B cell (primary cell): ENCODE measurements around the gene ALKBH5. TPM values are rescaled to one million over a fixed set of nuclear protein-coding genes. Genes with fewer than 3 reads are reported as not detected.

Experiments
- ATAC-seq: fragments of 200-7000 bp; cut with Tn5 transposase; one replicate; pipeline ENCODE4 v1.10.0; 2021; ENCODE audit warnings: low read depth, mild to moderate bottlenecking, moderate number of reproducible peaks, moderate library complexity
- CTCF ChIA-PET: fragments of 350-600 bp; sonication (Branson Sonifier 250); formaldehyde crosslinking; loops from one replicate; lab custom pipeline; 2021; ENCODE audit warnings: antibody characterized with exemption, inconsistent platforms; lab: Charles Lee
- POLR2A ChIA-PET: fragments of 350-600 bp; sonication (Branson Sonifier 250); formaldehyde crosslinking; loops from one replicate; lab custom pipeline; 2021; ENCODE audit warnings: antibody characterized with exemption; lab: Charles Lee
- DNase-seq: peaks from one replicate; pipeline ENCODE4 v3.0.0; 2013
- H2AFZ ChIP-seq: 2 replicates; pipeline ENCODE4 v1.6.1; 2012; ENCODE audit warnings: mild to moderate bottlenecking, low read depth, low read length; ENCODE audit not compliant: insufficient read depth, poor library complexity, severe bottlenecking
- H3K27ac ChIP-seq, 2 donors: 1 replicate in 1 of 2; 2 replicates in 1 of 2; pipeline ENCODE4 v1.5.1; 2012 to 2013; ENCODE audit warnings: low read length in 2 of 2, mild to moderate bottlenecking in 2 of 2, moderate library complexity in 1 of 2
- H3K27me3 ChIP-seq, 4 experiments: fragments of 200-600 bp in 1 of 4; sonication (generic) in 1 of 4; replicated peaks in 1 of 4; 1 replicate in 2 of 4; 2 replicates in 2 of 4; pipeline versions ENCODE4 v1.6.1 to v1.7.0; 2013 to 2016; ENCODE audit warnings: low read length in 3 of 4, mild to moderate bottlenecking in 2 of 4, mixed read lengths in 1 of 4, moderate library complexity in 1 of 4; ENCODE audit not compliant: insufficient read depth in 4 of 4, control insufficient read depth in 3 of 4; ENCODE audit errors: control extremely low read depth in 1 of 4
- H3K36me3 ChIP-seq, 2 experiments: replicated peaks in 1 of 2; 1 replicate in 1 of 2; 2 replicates in 1 of 2; pipeline versions ENCODE4 v1.6.1 to v1.7.1; 2013; ENCODE audit warnings: low read length in 1 of 2; ENCODE audit not compliant: insufficient read depth in 2 of 2, control insufficient read depth in 1 of 2; ENCODE audit errors: control extremely low read depth in 1 of 2, extremely low read depth in 1 of 2
- H3K4me1 ChIP-seq, 2 donors: fragments of 200-600 bp in 1 of 2; sonication (generic) in 1 of 2; 1 replicate in 1 of 2; 2 replicates in 1 of 2; pipeline versions ENCODE4 v1.5.1 to v1.6.1; 2013 to 2017; ENCODE audit warnings: low read length in 2 of 2; ENCODE audit not compliant: control insufficient read depth in 2 of 2, insufficient read depth in 2 of 2
- H3K4me2 ChIP-seq: replicated peaks from 2 replicates; pipeline ENCODE3; 2012; ENCODE audit warnings: mild to moderate bottlenecking, low read depth, low read length; ENCODE audit not compliant: poor library complexity, severe bottlenecking
- H3K4me3 ChIP-seq, 5 experiments: fragments of 200-600 bp in 1 of 5; sonication (generic) in 1 of 5; 1 replicate in 3 of 5; 2 replicates in 2 of 5; pipeline versions ENCODE4 v1.5.1 to v1.7.0; 2011 to 2016; ENCODE audit warnings: low read length in 4 of 5, mild to moderate bottlenecking in 4 of 5, low read depth in 2 of 5, control low read depth in 1 of 5, moderate library complexity in 1 of 5; ENCODE audit not compliant: insufficient read depth in 1 of 5; ENCODE audit errors: control extremely low read depth in 1 of 5, extremely low read depth in 1 of 5
- H3K79me2 ChIP-seq: fragments of 200-600 bp; sonication (generic); one replicate; pipeline ENCODE4 v1.6.0; 2016; ENCODE audit warnings: low read length; ENCODE audit not compliant: control insufficient read depth, insufficient read depth
- H3K9ac ChIP-seq: fragments of 200-600 bp; sonication (generic); 2 replicates; pipeline ENCODE4 v1.6.1; 2017; ENCODE audit warnings: mild to moderate bottlenecking, low read length, moderate library complexity
- H3K9me3 ChIP-seq, 3 donors: one replicate each; pipeline versions ENCODE4 v1.6.1 to v1.7.1; 2013; ENCODE audit warnings: low read length in 2 of 3; ENCODE audit not compliant: control insufficient read depth in 2 of 3, insufficient read depth in 1 of 3; ENCODE audit errors: control extremely low read depth in 1 of 3
- H4K20me1 ChIP-seq: 2 replicates; pipeline ENCODE4 v1.6.0; 2012; ENCODE audit warnings: mild to moderate bottlenecking, low read length; ENCODE audit not compliant: insufficient read depth, control insufficient read depth, poor library complexity, severe bottlenecking
- H3K27ac Mint-ChIP-seq: one replicate; pipeline ENCODE4 v1.8.0; 2021; ENCODE audit warnings: mixed read lengths
- H3K27me3 Mint-ChIP-seq: one replicate; pipeline ENCODE4 v1.8.0; 2021; ENCODE audit warnings: mixed read lengths
- H3K4me1 Mint-ChIP-seq: one replicate; pipeline ENCODE4 v1.8.0; 2021; ENCODE audit warnings: mixed read lengths
- H3K4me3 Mint-ChIP-seq: one replicate; pipeline ENCODE4 v1.8.0; 2021; ENCODE audit warnings: mixed read lengths
- H3K9me3 Mint-ChIP-seq: one replicate; pipeline ENCODE4 v1.8.0; 2022; ENCODE audit warnings: mixed read lengths; ENCODE audit not compliant: insufficient read depth
- CTCF ChIP-seq: fragments of 200-600 bp; IDR thresholded peaks from one replicate; pipeline ENCODE4 v1.8.0; 2022; ENCODE audit warnings: antibody characterized with exemption, mild to moderate bottlenecking
- EZH2 ChIP-seq: IDR thresholded peaks from 2 replicates; pipeline ENCODE4 v1.6.1; 2012; ENCODE audit warnings: borderline replicate concordance, low read depth, mild to moderate bottlenecking, moderate library complexity, low read length; ENCODE audit not compliant: insufficient read depth, poor library complexity, severe bottlenecking
- WGBS: methylation state at CpG from one replicate; pipeline ENCODE4 v1.1.5; 2013; ENCODE audit warnings: missing lambda C conversion rate; ENCODE audit not compliant: insufficient coverage; 5-methylcytosine and 5-hydroxymethylcytosine counted together
- intact Hi-C: fragments of 100-400 bp; cut with micrococcal nuclease; formaldehyde crosslinking; loops from one replicate; pipeline ENCODE4 v1.10.0; 2022
- polyA plus RNA-seq: library from polyadenylated mRNA; depleted of rRNA; stranded (reverse); fragments of >200 nt; gene quantifications from 2 replicates; pipeline ENCODE4 v1.2.3, GENCODE V29; 2012
- total RNA-seq, 2 donors: library from RNA; stranded (reverse); fragments of 120-200 nt in 1 of 2; gene quantifications; 1 replicate in 1 of 2; 2 replicates in 1 of 2; pipeline versions ENCODE4 v1.2.3 to v1.2.4, GENCODE V29; 2013 to 2022

The ALKBH5 gene
- total and polyA plus RNA-seq, 2 donors (not counting 1 experiment from before 2014, with no cell fraction given), result 63.3 to 104 TPM

- ChIA-PET POLR2A (no interaction called here), CTCF (interaction anchor here (0.7 to 2.2 kb wide), 9 partner anchors 10 to 78 kb away, joined by 3 to 6 read pairs (median 4); no protein-coding TSS in a partner anchor)
- H3K4me3 ChIP-seq, result no peak overlapping the region
- no peak overlapping the region for H3K4me3 Mint-ChIP-seq
- no peak for TF ChIP-seq CTCF
- TF ChIP-seq EZH2, result no peak
- H3K9me3 Mint-ChIP-seq, result no peaks in the 10 kb centered on the region
- intact Hi-C loops, result no loop called here
- no peaks in the 10 kb centered on the region for H3K9me3 ChIP-seq
- H3K4me2 ChIP-seq, result no peak overlapping the region
- no peak overlapping the region for H3K27ac Mint-ChIP-seq
- ATAC-seq (no peak), DNase-seq (no peak)
- H3K36me3 ChIP-seq, result no peaks in the 10 kb centered on the region
- H2AFZ ChIP-seq, result no peak overlapping the region
- H3K4me1 Mint-ChIP-seq, result peaks cover 5% of the 10 kb centered on the region
- WGBS, result 100% methylated on average over 1 of the region's 3 CpGs
- peaks cover 0 to 4% of the 10 kb centered on the region in 2 donors for H3K4me1 ChIP-seq
- peaks cover 4% of the 10 kb centered on the region for H3K27me3 Mint-ChIP-seq
- H3K27me3 ChIP-seq, result peaks cover 0 to 13% (median 1%) of the 10 kb centered on the region in 4 experiments
- H3K9ac ChIP-seq, result no peak overlapping the region
- H3K79me2 ChIP-seq, result no peaks in the 10 kb centered on the region
- H4K20me1 ChIP-seq, result no peaks in the 10 kb centered on the region
- H3K27ac ChIP-seq, result no peak overlapping the region
Measured at GRCh38 chr17:18142417-18142816, 41.2 kb upstream of the ALKBH5 start.

DNA sequence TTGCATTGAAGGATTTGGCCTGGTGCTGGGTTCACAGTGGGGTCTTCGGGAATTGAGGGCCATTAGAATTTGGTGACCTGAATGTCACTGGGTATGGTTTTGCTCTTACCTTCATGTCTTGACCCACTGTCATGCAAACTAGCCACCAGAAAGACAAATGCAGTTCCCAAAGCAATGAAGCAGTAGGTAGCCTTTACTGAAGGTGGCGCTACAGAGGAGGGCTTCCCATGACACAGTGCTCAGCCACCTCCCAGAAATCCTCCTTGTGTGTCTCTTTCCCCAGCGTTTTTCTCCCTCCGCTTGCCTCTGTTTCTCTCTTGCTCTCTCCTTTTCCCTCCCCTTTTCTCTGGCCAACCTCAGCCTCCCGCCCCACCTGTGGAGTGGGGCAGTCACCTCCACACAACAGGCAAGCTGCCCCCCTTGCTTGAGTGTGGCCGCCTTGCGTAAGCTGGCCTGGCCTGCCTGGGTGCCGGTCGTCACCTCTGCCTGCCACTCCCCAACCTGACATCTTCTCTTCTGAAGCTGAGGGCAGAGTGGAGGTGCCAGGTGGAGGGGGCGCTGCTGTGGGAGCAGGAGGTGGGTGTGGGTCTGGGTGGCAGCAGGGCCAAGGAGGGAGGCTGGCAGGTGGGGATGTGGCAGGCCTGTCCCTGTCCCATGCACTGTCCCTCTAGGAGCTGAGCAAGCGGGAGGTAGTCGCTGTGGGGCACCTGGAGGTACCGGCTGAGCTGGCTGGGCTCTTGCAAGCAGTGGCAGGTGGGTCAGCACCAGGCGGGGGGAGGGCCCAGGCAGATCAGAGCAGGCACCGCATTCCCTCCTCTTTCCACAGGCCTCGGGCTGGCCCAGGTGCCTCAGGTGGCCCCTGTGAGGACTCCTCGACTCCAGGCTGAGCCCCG lies 40.3 kb upstream of the ALKBH5 start:
- H2AFZ ChIP-seq, result no peak overlapping the region
- Mint-ChIP-seq H3K27ac (peak overlapping the region; percentile 50), H3K27me3 (peaks cover 4% of the 10 kb centered on the region), H3K4me1 (peaks cover 5% of the 10 kb centered on the region), H3K4me3 (no peak overlapping the region), H3K9me3 (no peaks in the 10 kb centered on the region)
- ChIA-PET CTCF (interaction anchor here (0.9 to 2.1 kb wide), 3 partner anchors 9 to 48 kb away, joined by 3 to 6 read pairs (median 5); no protein-coding TSS in a partner anchor), POLR2A (no interaction called here)
- intact Hi-C loops, result no loop called here
- ATAC-seq, result no peak
- H3K4me2 ChIP-seq, result no peak overlapping the region
- no peaks in the 10 kb centered on the region for H4K20me1 ChIP-seq
- TF ChIP-seq CTCF (peak; percentile 20), EZH2 (no peak)
- H3K4me3 ChIP-seq, result no peak overlapping the region
- 89% methylated on average over 14 of the region's 18 CpGs for WGBS
- H3K9me3 ChIP-seq, result no peaks in the 10 kb centered on the region
- H3K36me3 ChIP-seq, result no peaks in the 10 kb centered on the region
- H3K4me1 ChIP-seq, result peaks cover 0 to 4% of the 10 kb centered on the region in 2 donors
- no peak overlapping the region for H3K27ac ChIP-seq
- H3K9ac ChIP-seq, result no peak overlapping the region
- H3K27me3 ChIP-seq, result peaks cover 0 to 13% (median 1%) of the 10 kb centered on the region in 4 experiments
- no peak for DNase-seq
- H3K79me2 ChIP-seq, result no peaks in the 10 kb centered on the region
